WTC11 (cell line): ENCODE data around the gene AADAT. TPM values are rescaled to one million over a fixed set of nuclear protein-coding genes. Genes with fewer than 3 reads are reported as not detected.

Experiments used
- ATAC-seq: fragments of 200-7000 bp; cut with Tn5 transposase; 2 replicates; pipeline ENCODE4 v1.10.0; 2021; ENCODE audit warnings: mild to moderate bottlenecking, moderate library complexity
- CTCF ChIA-PET: fragments of 300-600 bp; sonication (Branson Sonifier 250); formaldehyde crosslinking; loops from one replicate; lab custom pipeline; 2021; ENCODE audit warnings: antibody characterized with exemption; lab: Charles Lee
- POLR2A ChIA-PET: fragments of 350-600 bp; sonication (Branson Sonifier 250); formaldehyde crosslinking; loops from one replicate; lab custom pipeline; 2021; ENCODE audit warnings: antibody characterized with exemption; lab: Charles Lee
- DNase-seq: peaks from one replicate; pipeline ENCODE4 v3.0.0; 2021; ENCODE audit warnings: low spot score
- H3K27ac Mint-ChIP-seq: 2 replicates; pipeline ENCODE4 v1.8.0; 2021; ENCODE audit warnings: mixed read lengths
- H3K27me3 Mint-ChIP-seq: 2 replicates; pipeline ENCODE4 v1.8.0; 2021; ENCODE audit warnings: low read depth, mild to moderate bottlenecking, moderate library complexity, mixed read lengths
- H3K36me3 Mint-ChIP-seq: 2 replicates; pipeline ENCODE4 v1.8.0; 2021; ENCODE audit warnings: mixed read lengths
- H3K4me1 Mint-ChIP-seq: 2 replicates; pipeline ENCODE4 v1.8.0; 2022; ENCODE audit warnings: mixed read lengths
- H3K4me3 Mint-ChIP-seq: 2 replicates; pipeline ENCODE4 v1.8.0; 2021; ENCODE audit warnings: mild to moderate bottlenecking, moderate library complexity, mixed read lengths
- H3K9me3 Mint-ChIP-seq: 2 replicates; pipeline ENCODE4 v1.8.0; 2021; ENCODE audit warnings: mixed read lengths
- ETV6 ChIP-seq: sonication (generic); formaldehyde crosslinking; IDR thresholded peaks from 2 replicates; pipeline ENCODE4 v1.8.1; 2022; ENCODE audit warnings: mild to moderate bottlenecking, missing genetic modification reagents
- FOXP1 ChIP-seq: sonication (generic); formaldehyde crosslinking; IDR thresholded peaks from 2 replicates; pipeline ENCODE4 v1.8.0; 2022; ENCODE audit warnings: missing genetic modification reagents, mild to moderate bottlenecking, moderate library complexity, borderline replicate concordance
- GABPB1 ChIP-seq: sonication (generic); formaldehyde crosslinking; IDR thresholded peaks from 2 replicates; pipeline ENCODE4 v1.8.1; 2023; ENCODE audit warnings: mild to moderate bottlenecking, missing genetic modification reagents
- GTF2I ChIP-seq: fragments of 250-450 bp; sonication (Bioruptor Pico); conservative IDR thresholded peaks from 2 replicates; pipeline ENCODE4 v1.4.0; 2021; ENCODE audit warnings: mild to moderate bottlenecking
- JAZF1 ChIP-seq: fragments of 250-450 bp; sonication (Bioruptor Pico); IDR thresholded peaks from 2 replicates; pipeline ENCODE4 v1.9.0; 2021; ENCODE audit warnings: moderate library complexity, mild to moderate bottlenecking, inconsistent platforms
- JUN ChIP-seq: sonication (generic); formaldehyde crosslinking; IDR thresholded peaks from 2 replicates; pipeline ENCODE4 v1.8.0; 2023; ENCODE audit warnings: mild to moderate bottlenecking, missing genetic modification reagents
- NFE2L1 ChIP-seq: sonication (generic); formaldehyde crosslinking; IDR thresholded peaks from 2 replicates; pipeline ENCODE4 v1.8.1; 2023; ENCODE audit warnings: missing genetic modification reagents
- NR1H2 ChIP-seq: sonication (generic); formaldehyde crosslinking; IDR thresholded peaks from 2 replicates; pipeline ENCODE4 v1.9.0; 2021; ENCODE audit warnings: mild to moderate bottlenecking, moderate library complexity, missing genetic modification reagents
- ZNF232 ChIP-seq: sonication (generic); formaldehyde crosslinking; IDR thresholded peaks from 2 replicates; pipeline ENCODE4 v1.8.0; 2022; ENCODE audit warnings: mild to moderate bottlenecking, missing genetic modification reagents
- ZNF671 ChIP-seq: fragments of 250-450 bp; sonication (Bioruptor Pico); IDR thresholded peaks from 2 replicates; pipeline ENCODE4 v1.8.0; 2021; ENCODE audit warnings: mild to moderate bottlenecking
- total RNA-seq: library from RNA; stranded (reverse); gene quantifications from 3 replicates; pipeline ENCODE4 v1.2.3, GENCODE V29; 2021
- TF ChIP-seq, protein P1 (sequence below): sonication (generic); formaldehyde crosslinking; IDR thresholded peaks from 2 replicates; pipeline ENCODE4 v1.8.0; 2023; ENCODE audit warnings: missing genetic modification reagents
- TF ChIP-seq, protein P2 (sequence below): sonication (generic); formaldehyde crosslinking; IDR thresholded peaks from 2 replicates; pipeline ENCODE4 v1.8.1; 2023; ENCODE audit warnings: mild to moderate bottlenecking, missing genetic modification reagents
- TF ChIP-seq, protein P3 (sequence below): sonication (generic); formaldehyde crosslinking; IDR thresholded peaks from 2 replicates; pipeline ENCODE4 v1.8.1; 2022; ENCODE audit warnings: missing genetic modification reagents, borderline replicate concordance
- TF ChIP-seq, protein P4 (sequence below): sonication (generic); formaldehyde crosslinking; IDR thresholded peaks from 2 replicates; pipeline ENCODE4 v1.8.0; 2022; ENCODE audit warnings: mild to moderate bottlenecking, missing genetic modification reagents
- TF ChIP-seq, protein P5 (sequence below): sonication (generic); formaldehyde crosslinking; conservative IDR thresholded peaks from 2 replicates; pipeline ENCODE4 v1.8.1; 2022; ENCODE audit warnings: mild to moderate bottlenecking, missing genetic modification reagents
- TF ChIP-seq, protein P6 (sequence below): fragments of 250-450 bp; sonication (Bioruptor Pico); IDR thresholded peaks from 2 replicates; pipeline ENCODE4 v1.9.0; 2021; ENCODE audit warnings: moderate library complexity, mild to moderate bottlenecking, inconsistent platforms, borderline replicate concordance
- TF ChIP-seq, protein P7 (sequence below): fragments of 250-450 bp; sonication (Bioruptor Pico); IDR thresholded peaks from 2 replicates; pipeline ENCODE4 v1.9.0; 2021; ENCODE audit warnings: mild to moderate bottlenecking
- TF ChIP-seq, protein P8 (sequence below): fragments of 200-600 bp; IDR thresholded peaks from 2 replicates; pipeline ENCODE4 v1.8.0; 2022; ENCODE audit warnings: antibody characterized with exemption

AADAT gene
- total RNA-seq, 1 experiment from 2014 or later, result 12.3 TPM

DNA sequence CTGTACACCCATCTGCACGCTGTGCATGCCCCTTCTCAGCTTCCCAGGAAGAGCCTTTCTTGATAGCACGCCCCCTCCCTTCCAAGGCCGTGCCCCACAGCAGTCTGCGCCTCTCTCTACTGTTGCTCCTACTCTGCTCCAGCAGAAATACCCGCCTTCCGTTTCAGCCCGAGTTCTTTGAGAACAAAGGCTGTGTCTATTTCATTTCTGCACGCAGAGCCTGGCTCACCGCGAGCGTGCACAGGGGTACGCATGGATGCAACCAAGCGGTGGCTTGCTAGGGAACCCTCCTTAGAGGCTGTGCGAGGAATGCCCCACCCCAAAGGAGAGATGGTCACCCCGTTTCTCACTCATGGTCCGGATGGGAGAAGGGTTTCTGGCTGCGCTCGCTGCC is 485 bp downstream of the AADAT start:
- peak; percentile 33 for DNase-seq

DNA sequence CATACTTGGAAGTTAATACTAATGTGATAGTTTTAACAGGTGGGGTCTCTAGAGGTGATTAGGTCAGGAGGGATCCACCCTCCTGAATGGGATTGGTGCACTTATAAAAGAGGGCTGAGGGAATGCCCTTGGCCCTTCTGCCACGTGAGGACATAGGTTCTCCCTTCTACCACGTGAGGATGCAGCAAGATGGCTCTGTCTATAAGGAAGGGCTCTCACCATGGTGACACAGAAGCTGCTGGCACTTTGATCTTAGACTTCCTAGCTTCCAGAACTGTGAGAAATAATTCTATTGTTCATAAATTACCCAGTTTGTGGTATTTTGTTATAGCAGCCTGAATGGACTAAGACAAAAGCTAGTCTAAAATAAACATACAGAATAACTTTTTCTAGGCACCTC is 1.0 kb downstream of the AADAT start:
- ATAC-seq, result no peak
- Mint-ChIP-seq H3K36me3 (peaks cover 29% of the 10 kb centered on the region), H3K27me3 (peaks cover 30% of the 10 kb centered on the region), H3K4me1 (peaks cover 25% of the 10 kb centered on the region), H3K4me3 (peak overlapping the region; percentile 88), H3K9me3 (0 out of 2 replicates have a peak, but pooled peaks cover 5% of the 10 kb centered on the region), H3K27ac (no peak overlapping the region)
- ChIA-PET CTCF (interaction anchor here (1.2 kb wide), 1 partner anchor 275 kb away, joined by 4 read pairs; no protein-coding TSS in a partner anchor), POLR2A (no interaction called here)
- DNase-seq, result no peak
- TF ChIP-seq JUN (no peak), GABPB1 (CRISPR knock-in tag) (no peak), ETV6 (CRISPR knock-in tag) (no peak)
- TF ChIP-seq, protein P1, sequence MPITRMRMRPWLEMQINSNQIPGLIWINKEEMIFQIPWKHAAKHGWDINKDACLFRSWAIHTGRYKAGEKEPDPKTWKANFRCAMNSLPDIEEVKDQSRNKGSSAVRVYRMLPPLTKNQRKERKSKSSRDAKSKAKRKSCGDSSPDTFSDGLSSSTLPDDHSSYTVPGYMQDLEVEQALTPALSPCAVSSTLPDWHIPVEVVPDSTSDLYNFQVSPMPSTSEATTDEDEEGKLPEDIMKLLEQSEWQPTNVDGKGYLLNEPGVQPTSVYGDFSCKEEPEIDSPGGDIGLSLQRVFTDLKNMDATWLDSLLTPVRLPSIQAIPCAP (CRISPR knock-in tag), result no peak
- TF ChIP-seq, protein P2, sequence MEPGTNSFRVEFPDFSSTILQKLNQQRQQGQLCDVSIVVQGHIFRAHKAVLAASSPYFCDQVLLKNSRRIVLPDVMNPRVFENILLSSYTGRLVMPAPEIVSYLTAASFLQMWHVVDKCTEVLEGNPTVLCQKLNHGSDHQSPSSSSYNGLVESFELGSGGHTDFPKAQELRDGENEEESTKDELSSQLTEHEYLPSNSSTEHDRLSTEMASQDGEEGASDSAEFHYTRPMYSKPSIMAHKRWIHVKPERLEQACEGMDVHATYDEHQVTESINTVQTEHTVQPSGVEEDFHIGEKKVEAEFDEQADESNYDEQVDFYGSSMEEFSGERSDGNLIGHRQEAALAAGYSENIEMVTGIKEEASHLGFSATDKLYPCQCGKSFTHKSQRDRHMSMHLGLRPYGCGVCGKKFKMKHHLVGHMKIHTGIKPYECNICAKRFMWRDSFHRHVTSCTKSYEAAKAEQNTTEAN (CRISPR knock-in tag), result no peak
- TF ChIP-seq, protein P3, sequence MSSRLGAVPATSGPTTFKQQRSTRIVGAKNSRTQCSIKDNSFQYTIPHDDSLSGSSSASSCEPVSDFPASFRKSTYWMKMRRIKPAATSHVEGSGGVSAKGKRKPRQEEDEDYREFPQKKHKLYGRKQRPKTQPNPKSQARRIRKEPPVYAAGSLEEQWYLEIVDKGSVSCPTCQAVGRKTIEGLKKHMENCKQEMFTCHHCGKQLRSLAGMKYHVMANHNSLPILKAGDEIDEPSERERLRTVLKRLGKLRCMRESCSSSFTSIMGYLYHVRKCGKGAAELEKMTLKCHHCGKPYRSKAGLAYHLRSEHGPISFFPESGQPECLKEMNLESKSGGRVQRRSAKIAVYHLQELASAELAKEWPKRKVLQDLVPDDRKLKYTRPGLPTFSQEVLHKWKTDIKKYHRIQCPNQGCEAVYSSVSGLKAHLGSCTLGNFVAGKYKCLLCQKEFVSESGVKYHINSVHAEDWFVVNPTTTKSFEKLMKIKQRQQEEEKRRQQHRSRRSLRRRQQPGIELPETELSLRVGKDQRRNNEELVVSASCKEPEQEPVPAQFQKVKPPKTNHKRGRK (CRISPR knock-in tag), result no peak
- TF ChIP-seq, protein P4, sequence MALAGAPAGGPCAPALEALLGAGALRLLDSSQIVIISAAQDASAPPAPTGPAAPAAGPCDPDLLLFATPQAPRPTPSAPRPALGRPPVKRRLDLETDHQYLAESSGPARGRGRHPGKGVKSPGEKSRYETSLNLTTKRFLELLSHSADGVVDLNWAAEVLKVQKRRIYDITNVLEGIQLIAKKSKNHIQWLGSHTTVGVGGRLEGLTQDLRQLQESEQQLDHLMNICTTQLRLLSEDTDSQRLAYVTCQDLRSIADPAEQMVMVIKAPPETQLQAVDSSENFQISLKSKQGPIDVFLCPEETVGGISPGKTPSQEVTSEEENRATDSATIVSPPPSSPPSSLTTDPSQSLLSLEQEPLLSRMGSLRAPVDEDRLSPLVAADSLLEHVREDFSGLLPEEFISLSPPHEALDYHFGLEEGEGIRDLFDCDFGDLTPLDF (CRISPR knock-in tag), result no peak

More for the DNA sequence above, 485 bp downstream of the AADAT start:
- Mint-ChIP-seq H3K9me3 (0 out of 2 replicates have a peak, but pooled peaks cover 5% of the 10 kb centered on the region), H3K4me3 (peak overlapping the region; percentile 88), H3K36me3 (peaks cover 26% of the 10 kb centered on the region), H3K4me1 (peaks cover 31% of the 10 kb centered on the region), H3K27me3 (peaks cover 30% of the 10 kb centered on the region)
- CTCF ChIA-PET, result interaction anchor here (1.1 to 1.2 kb wide), 2 partner anchors 276 to 298 kb away, joined by 3 to 4 read pairs; no protein-coding TSS in a partner anchor
- ATAC-seq, result peak; percentile 60
- TF ChIP-seq, protein P2 (CRISPR knock-in tag), result 0 out of 2 replicates have a peak, but pooled peaks have one; percentile 41
- TF ChIP-seq NFE2L1 (0 out of 2 replicates have a peak, but pooled peaks have one; percentile 17), NR1H2 (no peak), FOXP1 (CRISPR knock-in tag) (no peak)
- TF ChIP-seq, protein P5, sequence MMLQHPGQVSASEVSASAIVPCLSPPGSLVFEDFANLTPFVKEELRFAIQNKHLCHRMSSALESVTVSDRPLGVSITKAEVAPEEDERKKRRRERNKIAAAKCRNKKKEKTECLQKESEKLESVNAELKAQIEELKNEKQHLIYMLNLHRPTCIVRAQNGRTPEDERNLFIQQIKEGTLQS (CRISPR knock-in tag), result no peak
- TF ChIP-seq, all 79 proteins: peak for 2
- no peak overlapping the region; the same call in 1 of the 2 replicates for H3K27ac Mint-ChIP-seq
- POLR2A ChIA-PET, result no interaction called here

DNA sequence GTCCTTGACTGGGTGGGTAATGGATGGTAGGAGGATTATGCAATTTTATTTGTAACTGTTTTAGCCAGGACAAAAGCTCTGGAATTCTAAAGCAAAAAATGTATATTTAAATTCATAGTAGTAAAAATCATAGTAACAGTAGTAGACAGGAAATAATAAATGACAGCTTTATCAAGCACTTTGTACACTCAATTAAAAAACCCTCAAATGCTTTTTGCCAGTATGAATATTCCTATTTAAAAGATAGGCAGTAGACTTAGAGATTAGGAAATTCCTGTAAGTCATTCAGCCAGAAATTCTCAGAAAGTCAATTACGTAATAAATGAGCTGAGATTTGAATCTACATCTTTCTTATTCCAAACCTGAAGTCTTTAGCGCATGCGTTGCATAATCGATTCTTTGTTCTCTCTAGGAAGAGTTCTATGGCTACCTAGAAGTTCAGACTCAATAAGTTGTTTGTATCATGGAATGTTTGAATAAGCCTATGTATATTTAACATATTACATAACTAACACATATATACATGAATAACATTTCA is 2.5 kb downstream of the AADAT start:
- POLR2A ChIA-PET, result no interaction called here
- no peak overlapping the region for H3K27ac Mint-ChIP-seq
- H3K36me3 Mint-ChIP-seq, result peaks cover 42% of the 10 kb centered on the region
- DNase-seq, result no peak
- no peak overlapping the region for H3K4me3 Mint-ChIP-seq
- 0 out of 2 replicates have a peak, but pooled peaks cover 5% of the 10 kb centered on the region for H3K9me3 Mint-ChIP-seq
- CTCF ChIA-PET, result interaction anchor here (1.5 kb wide), 1 partner anchor 277 kb away, joined by 3 read pairs; no protein-coding TSS in a partner anchor
- H3K4me1 Mint-ChIP-seq, result peaks cover 24% of the 10 kb centered on the region
- no peak for ATAC-seq
- peaks cover 28% of the 10 kb centered on the region for H3K27me3 Mint-ChIP-seq
- TF ChIP-seq, protein P6, sequence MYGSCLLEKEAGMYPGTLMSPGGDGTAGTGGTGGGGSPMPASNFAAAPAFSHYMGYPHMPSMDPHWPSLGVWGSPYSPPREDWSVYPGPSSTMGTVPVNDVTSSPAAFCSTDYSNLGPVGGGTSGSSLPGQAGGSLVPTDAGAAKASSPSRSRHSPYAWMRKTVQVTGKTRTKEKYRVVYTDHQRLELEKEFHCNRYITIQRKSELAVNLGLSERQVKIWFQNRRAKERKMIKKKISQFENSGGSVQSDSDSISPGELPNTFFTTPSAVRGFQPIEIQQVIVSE (CRISPR knock-in tag), result no peak
- TF ChIP-seq, protein P7, sequence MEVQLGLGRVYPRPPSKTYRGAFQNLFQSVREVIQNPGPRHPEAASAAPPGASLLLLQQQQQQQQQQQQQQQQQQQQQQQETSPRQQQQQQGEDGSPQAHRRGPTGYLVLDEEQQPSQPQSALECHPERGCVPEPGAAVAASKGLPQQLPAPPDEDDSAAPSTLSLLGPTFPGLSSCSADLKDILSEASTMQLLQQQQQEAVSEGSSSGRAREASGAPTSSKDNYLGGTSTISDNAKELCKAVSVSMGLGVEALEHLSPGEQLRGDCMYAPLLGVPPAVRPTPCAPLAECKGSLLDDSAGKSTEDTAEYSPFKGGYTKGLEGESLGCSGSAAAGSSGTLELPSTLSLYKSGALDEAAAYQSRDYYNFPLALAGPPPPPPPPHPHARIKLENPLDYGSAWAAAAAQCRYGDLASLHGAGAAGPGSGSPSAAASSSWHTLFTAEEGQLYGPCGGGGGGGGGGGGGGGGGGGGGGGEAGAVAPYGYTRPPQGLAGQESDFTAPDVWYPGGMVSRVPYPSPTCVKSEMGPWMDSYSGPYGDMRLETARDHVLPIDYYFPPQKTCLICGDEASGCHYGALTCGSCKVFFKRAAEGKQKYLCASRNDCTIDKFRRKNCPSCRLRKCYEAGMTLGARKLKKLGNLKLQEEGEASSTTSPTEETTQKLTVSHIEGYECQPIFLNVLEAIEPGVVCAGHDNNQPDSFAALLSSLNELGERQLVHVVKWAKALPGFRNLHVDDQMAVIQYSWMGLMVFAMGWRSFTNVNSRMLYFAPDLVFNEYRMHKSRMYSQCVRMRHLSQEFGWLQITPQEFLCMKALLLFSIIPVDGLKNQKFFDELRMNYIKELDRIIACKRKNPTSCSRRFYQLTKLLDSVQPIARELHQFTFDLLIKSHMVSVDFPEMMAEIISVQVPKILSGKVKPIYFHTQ (CRISPR knock-in tag), result no peak
- TF ChIP-seq GTF2I (CRISPR knock-in tag), result no peak
- TF ChIP-seq ZNF232, result no peak
- no peak for TF ChIP-seq JAZF1 (CRISPR knock-in tag)
- TF ChIP-seq, protein P8, sequence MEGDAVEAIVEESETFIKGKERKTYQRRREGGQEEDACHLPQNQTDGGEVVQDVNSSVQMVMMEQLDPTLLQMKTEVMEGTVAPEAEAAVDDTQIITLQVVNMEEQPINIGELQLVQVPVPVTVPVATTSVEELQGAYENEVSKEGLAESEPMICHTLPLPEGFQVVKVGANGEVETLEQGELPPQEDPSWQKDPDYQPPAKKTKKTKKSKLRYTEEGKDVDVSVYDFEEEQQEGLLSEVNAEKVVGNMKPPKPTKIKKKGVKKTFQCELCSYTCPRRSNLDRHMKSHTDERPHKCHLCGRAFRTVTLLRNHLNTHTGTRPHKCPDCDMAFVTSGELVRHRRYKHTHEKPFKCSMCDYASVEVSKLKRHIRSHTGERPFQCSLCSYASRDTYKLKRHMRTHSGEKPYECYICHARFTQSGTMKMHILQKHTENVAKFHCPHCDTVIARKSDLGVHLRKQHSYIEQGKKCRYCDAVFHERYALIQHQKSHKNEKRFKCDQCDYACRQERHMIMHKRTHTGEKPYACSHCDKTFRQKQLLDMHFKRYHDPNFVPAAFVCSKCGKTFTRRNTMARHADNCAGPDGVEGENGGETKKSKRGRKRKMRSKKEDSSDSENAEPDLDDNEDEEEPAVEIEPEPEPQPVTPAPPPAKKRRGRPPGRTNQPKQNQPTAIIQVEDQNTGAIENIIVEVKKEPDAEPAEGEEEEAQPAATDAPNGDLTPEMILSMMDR, result no peak
- no peak for TF ChIP-seq FOXP1 (CRISPR knock-in tag)
- no peak for TF ChIP-seq ZNF671 (CRISPR knock-in tag)
